GOT3 (cell line): ENCODE measurements around the gene CHRDL1.

ENCODE experiments used
- DNase-seq: peaks from one replicate; lab custom pipeline; 2025; ENCODE audit warnings: mixed read lengths; lab: John Stamatoyannopoulos, UW

CHRDL1 gene

DNA sequence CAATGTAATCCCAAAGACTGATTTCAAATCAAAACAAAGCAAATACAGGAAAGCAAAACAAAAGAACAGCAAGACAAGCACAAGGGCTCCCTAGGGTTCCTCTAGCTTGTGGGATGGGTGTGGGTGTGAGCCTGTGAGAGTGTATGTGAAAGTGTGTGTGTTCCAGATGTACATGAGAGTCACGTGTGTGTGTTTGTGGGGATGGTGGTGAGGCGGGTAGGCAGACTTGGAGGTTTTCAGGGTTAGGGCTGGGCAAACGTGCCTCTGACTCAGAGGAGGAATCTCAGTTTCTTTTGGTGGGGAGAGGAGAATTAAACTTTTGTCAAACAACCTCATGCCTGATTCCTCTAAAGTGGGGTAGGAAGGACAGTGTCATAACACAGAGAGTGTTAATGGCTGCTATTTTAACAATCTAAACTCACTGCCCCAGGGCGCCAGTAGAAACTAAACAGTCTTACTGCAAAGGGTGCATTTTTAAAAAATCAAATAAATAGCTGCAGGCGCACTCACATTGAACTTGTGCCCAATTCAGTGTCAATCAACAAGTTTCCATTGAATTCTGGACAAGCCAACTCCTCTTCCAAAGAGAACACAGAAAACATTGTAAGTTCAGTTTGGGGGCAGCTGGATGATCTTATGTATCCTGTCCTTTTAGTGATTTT, 51.8 kb downstream of the CHRDL1 start:
- DNase-seq, result no peak

DNA sequence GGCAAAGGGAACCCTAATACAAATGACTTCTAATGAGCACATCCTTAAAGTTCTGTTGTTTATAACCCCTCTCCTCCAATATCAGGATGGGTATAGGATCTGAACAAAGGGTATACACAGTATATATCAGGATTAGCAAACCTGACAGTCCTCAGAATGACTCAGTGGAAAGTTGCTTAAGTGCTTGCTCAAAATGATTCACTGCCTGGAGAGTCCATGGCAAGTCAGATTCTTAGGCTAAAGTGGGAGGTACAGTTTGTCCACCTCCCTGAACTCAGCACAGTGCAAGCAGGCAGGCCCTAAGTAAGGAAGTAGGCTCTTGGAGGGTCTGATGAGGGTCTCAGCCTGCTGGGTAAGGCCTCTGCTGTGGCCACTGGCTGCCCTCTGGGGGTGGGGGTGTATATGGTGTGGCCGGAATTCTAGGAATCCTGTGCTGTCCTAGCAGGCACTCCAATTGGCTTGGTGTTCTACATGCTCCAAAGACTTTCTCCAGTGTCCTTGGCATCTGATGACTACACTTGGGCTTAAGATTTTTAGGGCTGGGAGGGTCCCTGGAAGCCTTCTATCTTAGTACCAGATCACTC, 54.3 kb downstream of the CHRDL1 start:
- no peak for DNase-seq

GRCh38 chrX:110734894-110735541, 60.6 kb downstream of the CHRDL1 start:
- DNase-seq, result no peak

DNA sequence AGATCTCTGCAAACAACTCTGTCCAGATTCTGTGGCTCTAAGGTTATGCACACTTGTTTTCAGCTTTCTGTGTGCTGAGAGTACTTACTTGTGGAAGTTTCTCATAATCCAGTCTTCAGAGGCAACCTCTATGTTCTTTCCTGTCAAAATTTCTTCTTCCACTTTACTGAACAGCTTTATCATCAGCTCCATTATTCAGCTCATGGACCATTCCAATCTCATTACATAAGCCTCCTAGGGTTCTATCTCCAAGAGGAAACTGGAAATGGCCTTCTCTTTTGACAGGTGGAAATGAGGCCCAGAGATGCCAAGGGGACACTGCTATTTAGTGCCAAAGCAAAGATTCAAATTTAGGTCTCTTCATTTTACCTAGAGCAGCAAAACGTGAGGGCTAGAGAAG, 61.3 kb downstream of the CHRDL1 start:
- no peak for DNase-seq

GRCh38 chrX:110733166-110733565, 62.5 kb downstream of the CHRDL1 start:
- no peak for DNase-seq

- no peak for DNase-seq
Measured at GRCh38 chrX:110732266-110732665, 63.4 kb downstream of the CHRDL1 start.

DNA sequence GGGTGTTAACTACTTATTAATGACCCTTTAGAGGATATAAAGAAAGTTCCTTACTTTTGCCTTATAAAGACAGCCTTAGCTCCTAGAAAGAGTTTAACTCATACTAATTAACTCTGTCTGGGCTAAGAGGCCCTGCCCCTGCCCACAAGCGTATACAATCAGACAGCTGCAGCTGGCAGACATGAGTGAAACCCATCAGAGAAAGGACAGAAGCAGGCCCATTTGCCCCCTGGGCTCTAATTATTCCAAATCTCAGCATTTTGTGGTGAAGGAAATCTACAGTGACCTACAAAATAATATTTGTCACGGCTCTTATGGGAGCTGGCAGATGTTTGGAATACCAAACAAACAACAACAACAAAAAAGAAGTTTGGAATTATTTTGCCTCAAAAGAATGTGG, 71.8 kb downstream of the CHRDL1 start:
- DNase-seq, result no peak

- no peak for DNase-seq
Measured at GRCh38 chrX:110722135-110722534, 73.5 kb downstream of the CHRDL1 start.

DNA sequence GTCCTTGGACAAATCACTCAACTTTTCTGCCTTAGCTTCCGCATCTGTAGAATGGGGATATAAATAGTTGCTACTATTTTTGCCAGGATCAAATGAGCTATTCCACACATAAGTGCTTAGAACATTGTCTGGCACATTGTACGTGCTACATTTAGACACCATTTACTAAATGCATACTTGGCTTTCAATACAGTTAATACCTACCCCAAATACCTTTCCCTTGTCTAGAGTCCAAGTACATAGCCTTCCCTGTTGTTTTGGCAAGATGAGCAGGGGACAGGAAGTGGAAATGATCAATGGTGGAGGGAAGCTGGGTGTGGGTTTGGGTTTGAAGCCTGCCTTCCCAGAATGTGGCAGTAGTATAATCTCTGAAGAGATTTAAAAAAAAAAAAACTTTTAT, 82.0 kb downstream of the CHRDL1 start:
- DNase-seq, result no peak

- DNase-seq, result no peak
Measured at GRCh38 chrX:110706446-110706845, 89.2 kb downstream of the CHRDL1 start.

DNA sequence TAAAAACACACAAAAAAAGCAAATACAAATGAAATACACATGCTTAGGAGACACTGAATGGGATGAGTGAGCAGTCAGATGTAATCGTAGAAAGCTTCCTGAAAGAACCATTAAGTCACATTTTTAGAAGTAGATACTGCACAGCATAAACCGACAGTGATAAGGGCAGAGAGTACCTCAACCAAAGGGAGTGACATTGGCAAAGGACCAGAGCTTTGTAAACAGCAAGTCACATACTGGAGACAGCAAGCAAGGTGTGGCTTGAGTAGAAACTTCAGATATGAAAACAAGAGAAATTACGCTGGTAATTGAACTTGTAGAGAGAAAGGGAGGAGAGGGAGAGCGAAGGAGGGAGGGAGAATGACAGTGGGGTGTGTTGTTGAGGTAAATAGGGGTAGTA, 92.0 kb downstream of the CHRDL1 start:
- no peak for DNase-seq

- no peak for DNase-seq
Measured at GRCh38 chrX:110699109-110699508, 96.5 kb downstream of the CHRDL1 start.

DNA sequence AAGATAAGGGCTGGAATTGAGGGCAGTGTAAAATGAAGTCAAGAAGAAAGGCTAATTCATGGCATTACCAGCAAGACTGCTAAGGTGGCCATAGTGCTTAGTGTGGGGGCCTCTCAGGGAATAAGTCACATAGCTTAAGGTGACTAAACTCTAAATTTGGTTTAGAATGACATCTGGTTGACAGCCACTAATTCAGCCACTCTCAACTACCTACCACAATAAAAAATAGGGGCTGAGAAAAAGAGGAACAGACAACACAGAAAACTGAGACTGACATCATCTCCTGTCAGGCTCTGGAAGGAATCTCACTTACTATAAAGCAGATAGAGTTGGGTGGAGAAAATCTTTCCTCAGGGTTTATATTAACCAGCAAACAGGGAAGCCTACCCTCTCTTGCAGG, 96.9 kb downstream of the CHRDL1 start:
- no peak for DNase-seq

DNA sequence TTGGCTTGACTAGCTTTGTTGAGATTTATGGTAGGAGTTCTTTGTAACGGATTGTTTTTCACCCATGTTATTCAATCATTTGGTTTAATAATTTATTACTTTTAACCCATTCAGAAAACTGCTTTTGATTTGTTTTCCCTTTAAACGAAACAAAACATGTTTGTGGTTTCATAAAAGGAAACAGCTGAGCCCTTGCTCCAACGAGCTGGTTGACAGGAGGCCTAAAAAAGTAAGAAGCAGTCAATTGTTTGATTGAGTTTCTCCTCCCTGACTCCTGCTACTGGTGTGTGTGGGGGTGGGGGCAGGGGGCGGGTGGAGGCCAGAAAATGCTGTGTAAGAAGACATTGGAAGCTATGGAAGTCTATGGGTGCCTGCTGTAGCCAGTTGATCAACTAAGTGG, 102.8 kb downstream of the CHRDL1 start:
- no peak for DNase-seq

DNA sequence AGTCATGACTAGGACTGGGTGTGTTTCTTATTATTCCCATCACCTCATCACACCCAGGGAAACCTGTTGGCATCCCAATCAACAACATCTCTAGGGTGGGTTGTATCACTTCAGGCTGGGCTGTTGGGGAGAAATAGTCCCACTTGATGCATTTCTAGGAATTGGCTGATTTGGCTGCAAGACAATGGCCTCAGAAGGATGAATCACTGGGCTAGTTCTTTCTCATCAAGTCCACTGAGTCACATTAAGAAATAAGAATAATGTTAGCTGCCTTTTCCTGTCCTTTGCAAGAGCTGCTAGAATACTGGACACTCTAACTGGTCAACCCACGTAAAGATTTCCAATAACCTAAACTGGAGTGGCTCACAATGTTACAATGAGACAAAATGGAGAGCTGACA, 104.2 kb downstream of the CHRDL1 start:
- no peak for DNase-seq

- DNase-seq, result no peak
Measured at GRCh38 chrX:110684653-110685052, 111.0 kb downstream of the CHRDL1 start.

GRCh38 chrX:110683925-110684324, 111.7 kb downstream of the CHRDL1 start:
- DNase-seq, result no peak

GRCh38 chrX:110678591-110678990, 117.0 kb downstream of the CHRDL1 start:
- DNase-seq, result no peak

DNA sequence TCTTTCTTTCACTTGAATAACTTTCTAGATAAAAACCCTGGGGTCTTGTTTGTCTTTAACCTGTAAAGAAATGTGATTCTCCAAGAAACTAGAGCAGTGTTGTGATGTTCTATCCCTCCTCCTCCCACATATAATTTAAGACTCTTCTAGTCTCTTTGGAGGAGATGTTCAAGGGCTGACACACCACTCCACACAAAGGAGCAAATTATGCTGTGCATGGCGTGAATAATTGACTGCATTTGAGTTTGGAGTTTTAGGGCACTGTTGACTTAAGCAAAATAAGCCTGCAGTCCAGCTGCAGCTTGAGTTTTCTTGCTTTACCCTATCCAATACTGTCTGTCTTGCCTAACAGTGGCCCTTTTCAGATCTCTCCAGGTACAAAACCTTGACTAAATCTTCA, 119.7 kb downstream of the CHRDL1 start:
- DNase-seq, result no peak

DNA sequence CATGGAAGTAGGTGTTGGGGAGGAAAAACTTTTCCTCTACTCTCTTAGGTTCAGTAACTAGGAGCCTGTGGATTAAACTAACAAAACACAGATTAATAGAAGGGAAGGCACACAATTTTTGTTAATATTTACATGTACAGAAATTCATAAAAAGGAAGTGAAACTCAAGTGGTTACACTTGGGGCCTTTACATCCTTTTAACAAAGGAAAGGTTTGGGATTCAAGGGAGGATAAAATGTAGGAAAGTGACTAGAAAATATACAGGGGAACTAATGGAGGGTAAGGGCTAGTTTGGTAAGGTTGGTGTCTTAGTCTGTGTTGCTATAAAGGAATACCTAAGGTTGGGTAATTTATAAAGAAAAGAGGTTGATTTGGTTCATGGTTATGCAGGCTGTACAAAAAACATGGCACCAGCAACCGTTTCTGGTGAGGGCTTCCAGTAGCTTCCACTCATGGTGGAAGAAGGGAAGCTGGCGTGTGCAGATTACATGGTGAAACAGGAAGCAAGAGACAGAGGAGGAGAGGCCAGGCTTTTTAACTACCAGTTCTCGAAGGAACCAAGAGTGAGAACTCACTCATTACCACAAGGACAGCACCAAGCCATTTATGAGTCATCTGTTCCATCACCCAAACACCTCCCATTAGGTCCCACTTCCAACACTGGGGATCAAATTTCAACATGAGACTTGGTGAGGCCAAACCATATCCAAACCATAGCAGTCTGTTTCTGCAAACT, 124.4 kb downstream of the CHRDL1 start:
- no peak for DNase-seq

- no peak for DNase-seq
Measured at GRCh38 chrX:110669572-110669971, 126.0 kb downstream of the CHRDL1 start.

DNA sequence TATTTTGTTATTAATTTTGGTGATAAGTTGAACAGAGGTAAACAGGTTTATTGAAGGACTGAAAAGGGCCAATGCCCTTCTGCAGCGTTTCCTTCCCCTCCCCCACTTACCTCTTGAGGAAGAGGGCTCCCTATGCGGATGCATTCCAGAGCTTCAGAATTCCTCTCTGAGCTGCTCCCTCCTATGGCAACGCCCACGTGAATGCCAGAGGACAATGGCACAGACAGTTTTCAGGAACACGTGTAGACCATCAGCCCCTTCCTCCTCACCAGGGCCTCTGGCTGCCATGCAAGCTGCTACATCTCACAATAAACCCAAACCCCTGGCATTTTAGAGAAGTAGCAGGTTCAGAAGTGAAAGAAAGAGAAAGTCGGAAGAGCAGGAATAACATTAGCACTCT, 127.9 kb downstream of the CHRDL1 start:
- DNase-seq, result no peak
